IMR-90 (cell line): Measurements from ENCODE around the gene MASP2. TPM values are rescaled to one million over a fixed set of nuclear protein-coding genes. Genes with fewer than 3 reads are reported as not detected.
"Not testable (repeated sequence)": the region's sequence is repeated elsewhere in the genome, so short reads cannot be mapped to it uniquely, and the experiment has no call there.

Experiments used
- ATAC-seq: fragments of 200-7000 bp; cut with Tn5 transposase; 2 replicates; pipeline ENCODE4 v1.9.1; 2020; ENCODE audit warnings: low read depth, mild to moderate bottlenecking, moderate library complexity
- BruUV-seq: library from RNA; stranded (reverse); fragments of 400-500 nt; replicated peaks from 2 replicates; lab custom pipeline; 2021; lab: Mats Ljungman, UMichigan
- CTCF ChIA-PET: fragments of 300-600 bp; formaldehyde crosslinking; extraction: SDS; loops from one replicate; lab custom pipeline; 2021; ENCODE audit warnings: antibody characterized with exemption; lab: Yijun Ruan, JAX
- POLR2A ChIA-PET: fragments of 300-600 bp; sonication (Branson Sonifier 250); formaldehyde crosslinking; loops from one replicate; lab custom pipeline; 2022; ENCODE audit warnings: antibody characterized with exemption; ENCODE audit not compliant: unreplicated experiment; lab: Charles Lee
- DNase-seq: peaks from one replicate; pipeline ENCODE4 v3.0.0; 2013
- H2AFZ ChIP-seq: replicated peaks from 2 replicates; pipeline ENCODE3; 2013; ENCODE audit warnings: low read length, mild to moderate bottlenecking; ENCODE audit not compliant: poor library complexity
- H2AK5ac ChIP-seq: 2 replicates; pipeline ENCODE4 v1.6.1; 2013; ENCODE audit warnings: low read depth, low read length, inconsistent platforms
- H2AK9ac ChIP-seq: replicated peaks from 2 replicates; pipeline ENCODE3; 2013; ENCODE audit warnings: mild to moderate bottlenecking, low read depth, low read length, moderate library complexity; ENCODE audit not compliant: poor library complexity
- H2BK120ac ChIP-seq: 2 replicates; pipeline ENCODE4 v1.6.1; 2013; ENCODE audit warnings: low read depth, low read length, inconsistent platforms
- H2BK15ac ChIP-seq: 3 replicates; pipeline ENCODE4 v1.6.1; 2013; ENCODE audit warnings: low read depth, low read length, inconsistent platforms
- H2BK20ac ChIP-seq: 2 replicates; pipeline ENCODE4 v1.6.1; 2013; ENCODE audit warnings: low read depth, mild to moderate bottlenecking, inconsistent platforms, low read length, moderate library complexity
- H2BK5ac ChIP-seq: 2 replicates; pipeline ENCODE4 v1.6.1; 2013; ENCODE audit warnings: mild to moderate bottlenecking, low read depth, low read length, inconsistent platforms; ENCODE audit not compliant: poor library complexity, severe bottlenecking
- H3K14ac ChIP-seq: replicated peaks from 2 replicates; pipeline ENCODE4 v1.6.1; 2013; ENCODE audit warnings: low read depth, low read length, inconsistent platforms
- H3K18ac ChIP-seq: 2 replicates; pipeline ENCODE4 v1.6.1; 2013; ENCODE audit warnings: low read depth, low read length, control low read depth
- H3K23ac ChIP-seq: 2 replicates; pipeline ENCODE4 v1.6.1; 2013; ENCODE audit warnings: low read depth, low read length, inconsistent platforms
- H3K27ac ChIP-seq: 2 replicates; pipeline ENCODE4 v1.5.1; 2013; ENCODE audit warnings: mild to moderate bottlenecking, control low read depth, low read length; ENCODE audit not compliant: insufficient read depth
- H3K27me3 ChIP-seq: 2 replicates; pipeline ENCODE4 v1.6.1; 2013; ENCODE audit warnings: low read length; ENCODE audit not compliant: control insufficient read depth, insufficient read depth
- H3K36me3 ChIP-seq: 2 replicates; pipeline ENCODE4 v1.6.1; 2013; ENCODE audit warnings: low read length, mixed read lengths; ENCODE audit not compliant: control insufficient read depth, insufficient read depth
- H3K4ac ChIP-seq: 2 replicates; pipeline ENCODE4 v1.6.1; 2013; ENCODE audit warnings: low read depth, low read length, inconsistent platforms
- H3K4me1 ChIP-seq: 2 replicates; pipeline ENCODE4 v1.6.1; 2013; ENCODE audit warnings: low read length, mixed read lengths; ENCODE audit not compliant: control insufficient read depth, insufficient read depth
- H3K4me2 ChIP-seq: 2 replicates; pipeline ENCODE4 v1.6.1; 2013; ENCODE audit warnings: low read depth, mild to moderate bottlenecking, control low read depth, low read length, moderate library complexity
- H3K4me3 ChIP-seq: 2 replicates; pipeline ENCODE4 v1.5.1; 2013; ENCODE audit warnings: low read depth, mild to moderate bottlenecking, control low read depth, low read length, moderate library complexity; ENCODE audit not compliant: insufficient read depth
- H3K56ac ChIP-seq: 2 replicates; pipeline ENCODE4 v1.6.1; 2013; ENCODE audit warnings: low read length, inconsistent platforms; ENCODE audit not compliant: insufficient read depth; ENCODE audit errors: extremely low read depth
- H3K79me1 ChIP-seq, 2 experiments: 2 replicates each; pipeline ENCODE4 v1.6.1; 2013; ENCODE audit warnings: low read length in 2 of 2, inconsistent platforms in 1 of 2, low read depth in 1 of 2
- H3K9ac ChIP-seq: 2 replicates; pipeline ENCODE4 v1.6.1; 2013; ENCODE audit warnings: low read depth, low read length, control low read depth
- H3K9me1 ChIP-seq: 2 replicates; pipeline ENCODE4 v1.6.1; 2013; ENCODE audit warnings: low read length, inconsistent platforms; ENCODE audit not compliant: insufficient read depth
- H3K9me3 ChIP-seq: 2 replicates; pipeline ENCODE4 v1.6.1; 2013; ENCODE audit warnings: low read length; ENCODE audit not compliant: control insufficient read depth, insufficient read depth
- H4K20me1 ChIP-seq: 2 replicates; pipeline ENCODE4 v1.6.1; 2013; ENCODE audit warnings: low read length, inconsistent platforms; ENCODE audit not compliant: insufficient read depth
- H4K5ac ChIP-seq: 2 replicates; pipeline ENCODE4 v1.6.1; 2013; ENCODE audit warnings: mild to moderate bottlenecking, low read depth, low read length, control low read depth
- H4K8ac ChIP-seq, 2 experiments: 2 replicates each; pipeline ENCODE4 v1.6.1; 2013; ENCODE audit warnings: low read depth in 2 of 2, low read length in 2 of 2, control low read depth in 1 of 2, inconsistent platforms in 1 of 2
- H4K91ac ChIP-seq: 2 replicates; pipeline ENCODE4 v1.6.1; 2013; ENCODE audit warnings: low read depth, low read length, inconsistent platforms; ENCODE audit not compliant: insufficient read depth
- ELK1 ChIP-seq: fragments of 150-350 bp; IDR thresholded peaks from 2 replicates; pipeline ENCODE4 v1.6.1; 2016; ENCODE audit warnings: low read depth, mild to moderate bottlenecking, low read length, moderate library complexity, borderline replicate concordance
- FOS ChIP-seq: fragments of 150-350 bp; IDR thresholded peaks from 2 replicates; pipeline ENCODE4 v1.6.1; 2016; ENCODE audit warnings: low read depth, low read length
- NFE2L2 ChIP-seq: fragments of 150-350 bp; IDR thresholded peaks from 2 replicates; pipeline ENCODE4 v1.6.1; 2016; ENCODE audit warnings: low read depth, mild to moderate bottlenecking, low read length
- RCOR1 ChIP-seq: IDR thresholded peaks from 2 replicates; pipeline ENCODE4 v1.6.1; 2012; ENCODE audit warnings: mild to moderate bottlenecking, low read length, improper control_type of control experiment; ENCODE audit not compliant: insufficient replicate concordance
- SMC3 ChIP-seq: fragments of 150-350 bp; IDR thresholded peaks from 2 replicates; pipeline ENCODE4 v1.6.1; 2016; ENCODE audit warnings: low read depth, mild to moderate bottlenecking, antibody characterized with exemption, low read length, moderate library complexity
- WGBS, 2 experiments: methylation state at CpG; one replicate each; pipeline versions ENCODE4 v1.1.5 to v1.1.7; 2013; ENCODE audit warnings: missing lambda C conversion rate in 2 of 2; ENCODE audit not compliant: insufficient read length in 1 of 2; ENCODE audit errors: extremely low coverage in 2 of 2; 5-methylcytosine and 5-hydroxymethylcytosine counted together
- dilution Hi-C: fragments of 300-500 bp; cut with HindIII; formaldehyde crosslinking; loops from one replicate; pipeline ENCODE4 v1.14.3; 2018; ENCODE audit warnings: low sequenced_read_pairs; ENCODE audit not compliant: unreplicated experiment
- in situ Hi-C: fragments of 300-500 bp; cut with MboI; formaldehyde crosslinking; loops from 3 replicates; pipeline ENCODE4 v1.14.3; 2019; ENCODE audit warnings: low sequenced_read_pairs, inconsistent platforms, mixed read lengths
- intact Hi-C: fragments of 100-400 bp; cut with micrococcal nuclease; formaldehyde crosslinking; loops from 2 replicates; pipeline ENCODE4 v1.10.0; 2022
- polyA plus RNA-seq, 3 experiments: library from polyadenylated mRNA; depleted of rRNA; stranded (reverse); fragments of >200 nt; gene quantifications; 2 replicates each; pipeline ENCODE4 v1.2.3, GENCODE V29; 2012; ENCODE audit warnings: low replicate concordance in 1 of 3
- total RNA-seq: library from RNA; depleted of rRNA; stranded (reverse); fragments of >200 nt; gene quantifications from 2 replicates; pipeline ENCODE4 v1.2.3, GENCODE V29; 2012
- TF ChIP-seq, protein P1 (sequence below): conservative IDR thresholded peaks from 2 replicates; pipeline ENCODE4 v1.5.1; 2012; ENCODE audit warnings: mild to moderate bottlenecking, low read depth, low read length, improper control_type of control experiment

The MASP2 gene
- total and polyA plus RNA-seq, 2 of the 4 experiments (the other 2 are of a cell fraction), result 0.03 TPM; not detected in 1

DNA sequence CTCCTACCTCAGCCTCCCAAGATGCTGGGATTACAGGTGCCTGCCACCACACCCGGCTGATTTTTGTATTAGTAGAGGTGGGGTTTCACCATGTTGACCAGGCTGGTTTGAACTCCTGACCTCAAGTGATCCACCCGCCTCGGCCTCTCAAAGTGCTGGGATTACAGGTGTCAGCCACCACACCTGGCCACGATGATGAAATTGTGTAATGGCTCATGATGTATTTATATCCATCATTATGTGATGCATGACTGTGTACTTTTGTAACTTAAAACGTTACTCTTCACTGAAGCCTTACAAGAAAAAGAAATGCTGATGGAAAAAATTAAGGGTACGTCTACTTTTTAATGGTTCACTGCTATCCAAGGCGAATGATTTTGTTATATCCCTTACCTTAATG, 27.1 kb downstream of the MASP2 start:
- no peak overlapping the region for H2BK5ac ChIP-seq
- no TSS peak for BruUV-seq
- H3K36me3 ChIP-seq, result peaks cover 65% of the 10 kb centered on the region
- H3K79me1 ChIP-seq, result peaks cover 11 to 26% of the 10 kb centered on the region in 2 experiments; a peak in 3 of 4 replicates
- TF ChIP-seq NFE2L2 (no peak), ELK1 (no peak), SMC3 (no peak), FOS (no peak), RCOR1 (no peak)
- TF ChIP-seq, protein P1, sequence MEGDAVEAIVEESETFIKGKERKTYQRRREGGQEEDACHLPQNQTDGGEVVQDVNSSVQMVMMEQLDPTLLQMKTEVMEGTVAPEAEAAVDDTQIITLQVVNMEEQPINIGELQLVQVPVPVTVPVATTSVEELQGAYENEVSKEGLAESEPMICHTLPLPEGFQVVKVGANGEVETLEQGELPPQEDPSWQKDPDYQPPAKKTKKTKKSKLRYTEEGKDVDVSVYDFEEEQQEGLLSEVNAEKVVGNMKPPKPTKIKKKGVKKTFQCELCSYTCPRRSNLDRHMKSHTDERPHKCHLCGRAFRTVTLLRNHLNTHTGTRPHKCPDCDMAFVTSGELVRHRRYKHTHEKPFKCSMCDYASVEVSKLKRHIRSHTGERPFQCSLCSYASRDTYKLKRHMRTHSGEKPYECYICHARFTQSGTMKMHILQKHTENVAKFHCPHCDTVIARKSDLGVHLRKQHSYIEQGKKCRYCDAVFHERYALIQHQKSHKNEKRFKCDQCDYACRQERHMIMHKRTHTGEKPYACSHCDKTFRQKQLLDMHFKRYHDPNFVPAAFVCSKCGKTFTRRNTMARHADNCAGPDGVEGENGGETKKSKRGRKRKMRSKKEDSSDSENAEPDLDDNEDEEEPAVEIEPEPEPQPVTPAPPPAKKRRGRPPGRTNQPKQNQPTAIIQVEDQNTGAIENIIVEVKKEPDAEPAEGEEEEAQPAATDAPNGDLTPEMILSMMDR, result no peak
- H3K4ac ChIP-seq, result no peak overlapping the region
- no peak overlapping the region for H2BK120ac ChIP-seq
- no peaks in the 10 kb centered on the region for H3K27me3 ChIP-seq
- no CpG with 5 or more reads among the region's 7 CpGs for WGBS, 2 experiments
- no peak overlapping the region for H2AK9ac ChIP-seq
- H4K8ac ChIP-seq, result no peak overlapping the region
- in situ Hi-C loops (no loop called here), intact Hi-C loops (no loop called here), dilution Hi-C loops (no loop called here)
- DNase-seq (no peak), ATAC-seq (no peak)
- no peak overlapping the region for H4K91ac ChIP-seq
- H3K9ac ChIP-seq, result no peak overlapping the region
- H3K9me3 ChIP-seq, result no peaks in the 10 kb centered on the region
- ChIA-PET POLR2A (no interaction called here), CTCF (no interaction called here)
- no peak overlapping the region for H2AFZ ChIP-seq
- no peaks in the 10 kb centered on the region for H3K4me1 ChIP-seq
- no peak overlapping the region for H4K5ac ChIP-seq
- no peak overlapping the region for H3K4me2 ChIP-seq
- no peaks in the 10 kb centered on the region for H3K9me1 ChIP-seq
- no peak overlapping the region for H2BK20ac ChIP-seq
- H2BK15ac ChIP-seq, result no peak overlapping the region
- no peak overlapping the region for H3K56ac ChIP-seq
- H4K20me1 ChIP-seq, result peaks cover 32% of the 10 kb centered on the region
- H3K18ac ChIP-seq, result no peak overlapping the region
- no peak overlapping the region for H2AK5ac ChIP-seq
- no peak overlapping the region for H3K14ac ChIP-seq
- H3K27ac ChIP-seq, result no peak overlapping the region
- no peak overlapping the region for H3K4me3 ChIP-seq
- no peak overlapping the region for H3K23ac ChIP-seq

DNA sequence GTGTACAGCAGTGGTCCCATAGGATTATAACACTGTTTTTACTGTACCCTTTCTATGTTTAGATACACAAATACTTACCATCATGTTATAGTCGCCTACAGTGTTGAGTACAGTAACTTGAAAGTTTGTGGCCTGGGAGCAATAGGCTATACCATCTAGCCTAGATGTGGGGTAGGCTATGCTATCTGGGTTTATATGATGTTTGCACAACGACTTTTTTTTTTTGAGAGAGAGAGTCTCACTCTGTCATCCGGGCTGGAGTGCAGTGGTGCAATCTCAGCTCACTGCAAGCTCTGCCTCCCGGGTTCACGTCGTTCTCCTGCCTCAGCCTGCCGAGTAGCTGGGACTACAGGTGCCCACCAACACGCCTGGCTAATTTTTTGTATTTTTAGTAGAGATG, 27.7 kb downstream of the MASP2 start:
- H3K9ac ChIP-seq, intact Hi-C loops, POLR2A ChIA-PET, H4K8ac ChIP-seq, H2AK5ac ChIP-seq, H3K4me3 ChIP-seq, BruUV-seq, H3K4me1 ChIP-seq, H4K91ac ChIP-seq, H2BK15ac ChIP-seq, H3K27me3 ChIP-seq, H2BK120ac ChIP-seq, H3K27ac ChIP-seq, H3K56ac ChIP-seq, DNase-seq, H3K14ac ChIP-seq, H2AFZ ChIP-seq, H4K5ac ChIP-seq, H3K9me3 ChIP-seq, H3K4ac ChIP-seq, CTCF ChIA-PET, dilution Hi-C loops, H3K23ac ChIP-seq, H2BK5ac ChIP-seq, H3K9me1 ChIP-seq, H3K18ac ChIP-seq, H2AK9ac ChIP-seq, H2BK20ac ChIP-seq, H3K4me2 ChIP-seq, ATAC-seq, in situ Hi-C loops: not testable (repeated sequence)
- Histone ChIP-seq H3K36me3 (peaks cover 66% of the 10 kb centered on the region), H4K20me1 (peaks cover 38% of the 10 kb centered on the region), H3K79me1 (peaks cover 11 to 32% of the 10 kb centered on the region in 2 experiments; a peak in 3 of 4 replicates)
- no CpG with 5 or more reads among the region's 8 CpGs for WGBS, 2 experiments
